Activated CD8-positive, alpha-beta memory T cell treated with anti-CD3 and anti-CD28 coated beads for 48 hours (primary cell): ENCODE results near the gene C1QTNF9B.
"Not testable (repeated sequence)": the region's sequence is repeated elsewhere in the genome, so short reads cannot be mapped to it uniquely, and the experiment has no call there.

Experiments used
- DNase-seq, 3 experiments: peaks; one replicate each; pipeline ENCODE4 v3.0.0-alpha.2; 2020; ENCODE audit warnings: low read depth in 2 of 3, low spot score in 2 of 3

C1QTNF9B gene

DNA sequence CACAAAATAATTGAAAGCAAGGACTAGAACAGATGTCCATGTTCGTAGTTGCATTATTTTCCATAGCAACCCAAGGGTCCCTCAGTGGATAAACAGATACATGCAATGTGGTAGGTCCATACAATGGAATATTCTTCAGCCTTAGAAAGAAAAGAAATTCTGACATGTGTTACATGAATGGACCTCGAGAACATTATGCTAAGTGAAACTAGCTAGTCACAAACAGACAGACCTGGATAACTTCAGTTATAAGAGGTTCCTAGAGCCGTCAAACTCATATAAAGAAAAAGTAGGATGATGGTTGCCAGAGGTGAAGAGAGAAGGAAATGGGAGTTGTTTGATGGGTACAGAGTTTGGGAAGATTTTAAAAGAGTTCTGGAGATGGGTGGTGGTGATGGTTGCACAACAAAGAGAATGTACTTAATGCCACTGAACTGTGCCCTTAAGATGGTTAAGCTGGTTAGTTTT is at the start of gene C1QTNF9B:
Gene C1QTNF9B, minus strand, starts transcription at position 51 of the 468 bp plus-strand sequence.
- not testable (repeated sequence) for DNase-seq

DNA sequence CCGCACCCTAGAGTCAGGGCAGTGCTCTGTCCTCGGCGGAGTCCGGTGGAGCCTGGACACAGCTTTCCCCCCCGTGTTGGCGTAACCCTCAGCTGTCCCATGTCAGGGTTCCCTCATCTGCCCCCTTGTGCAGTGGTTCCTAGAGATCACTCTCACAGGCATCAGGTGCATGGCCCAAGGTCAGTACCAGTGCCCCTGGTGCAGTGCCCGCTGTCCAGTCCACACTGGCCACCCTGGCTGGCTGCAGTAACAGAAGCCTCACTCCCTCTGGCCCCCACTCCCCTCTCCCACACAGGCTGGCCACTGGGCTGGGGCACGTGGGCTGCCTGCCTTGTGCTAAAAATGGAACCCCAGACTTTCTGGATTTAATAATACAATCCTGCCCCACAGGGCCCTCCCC is 49.6 kb upstream of the C1QTNF9B start:
- no peak for DNase-seq

DNA sequence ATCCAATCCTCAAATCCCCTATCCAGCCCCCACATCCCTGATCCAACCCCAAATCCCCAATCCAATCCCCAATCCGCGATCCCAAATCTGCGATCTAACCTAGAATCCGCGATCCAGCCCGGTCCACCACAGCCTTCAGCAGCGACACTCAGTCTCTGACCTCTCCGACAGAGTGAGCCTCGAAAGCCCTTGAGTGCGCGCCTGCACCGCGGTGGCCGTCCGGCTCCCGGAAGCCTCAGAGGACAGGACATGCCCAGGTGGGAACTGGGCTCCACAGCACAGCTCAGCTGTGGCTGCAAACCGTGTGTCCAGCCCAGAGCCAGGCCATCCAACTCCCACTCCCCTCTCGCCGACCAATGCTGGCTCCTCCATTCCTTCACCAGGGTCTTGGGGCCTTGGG is 48.8 kb upstream of the C1QTNF9B start:
- DNase-seq = no peak

DNA sequence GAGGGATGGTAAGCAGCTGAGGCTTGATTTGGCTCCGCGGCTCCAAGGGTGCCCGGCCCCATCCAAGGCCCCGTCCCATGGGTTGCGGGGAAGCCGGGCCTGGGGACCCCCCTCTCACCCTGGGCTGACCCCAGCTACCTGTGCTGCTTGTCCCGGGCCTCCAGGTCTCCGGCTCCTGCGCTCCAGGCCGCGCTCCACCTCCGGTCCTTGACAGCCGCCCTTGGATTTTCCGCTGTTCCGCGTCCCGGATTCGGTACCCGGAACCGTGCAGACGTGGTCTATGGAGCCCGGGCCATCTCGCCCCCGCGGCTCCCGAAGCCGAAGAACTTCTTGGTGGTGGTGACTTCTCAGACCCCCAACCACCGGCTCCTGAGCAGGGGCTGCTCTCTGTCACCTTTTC is 48.3 kb upstream of the C1QTNF9B start:
- no peak for DNase-seq

DNA sequence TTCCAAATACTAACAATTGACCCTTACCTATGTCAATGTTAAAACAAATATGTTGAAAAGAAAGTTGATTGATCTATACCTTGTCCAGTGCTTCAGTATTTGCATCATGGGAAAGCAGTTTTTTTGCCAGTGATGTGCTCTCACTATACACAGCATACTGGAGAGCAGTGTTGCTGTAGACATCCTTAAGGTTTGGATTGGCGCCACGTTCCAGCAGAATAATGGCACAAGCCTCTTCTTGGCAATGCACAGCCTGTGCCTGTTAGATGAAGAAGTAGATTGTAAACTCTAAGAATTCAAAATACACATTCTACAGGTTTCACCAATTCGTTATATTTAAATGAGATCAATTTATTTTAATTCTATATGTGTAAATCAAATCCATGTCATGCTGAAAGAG is 43.9 kb upstream of the C1QTNF9B start:
- no peak for DNase-seq

DNA sequence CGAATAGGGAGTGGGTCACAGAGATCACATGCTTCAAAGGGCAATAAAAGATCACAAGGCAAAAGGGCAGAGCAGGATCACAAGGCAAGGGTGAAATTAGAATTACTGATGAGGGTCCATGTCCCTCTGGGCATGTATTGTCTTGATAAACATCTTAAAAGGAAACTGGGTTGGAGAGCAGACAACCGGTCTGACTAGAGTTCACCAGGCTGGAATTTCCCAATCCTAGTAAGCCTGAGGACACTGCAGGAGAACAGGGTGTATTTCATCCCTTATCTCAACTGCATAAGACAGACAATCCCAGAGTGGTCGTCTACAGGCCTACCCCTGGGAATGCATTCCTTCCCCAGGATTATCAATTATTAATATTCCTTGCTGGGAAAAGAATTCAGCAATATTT is 42.4 kb upstream of the C1QTNF9B start:
- DNase-seq = not testable (repeated sequence)

DNA sequence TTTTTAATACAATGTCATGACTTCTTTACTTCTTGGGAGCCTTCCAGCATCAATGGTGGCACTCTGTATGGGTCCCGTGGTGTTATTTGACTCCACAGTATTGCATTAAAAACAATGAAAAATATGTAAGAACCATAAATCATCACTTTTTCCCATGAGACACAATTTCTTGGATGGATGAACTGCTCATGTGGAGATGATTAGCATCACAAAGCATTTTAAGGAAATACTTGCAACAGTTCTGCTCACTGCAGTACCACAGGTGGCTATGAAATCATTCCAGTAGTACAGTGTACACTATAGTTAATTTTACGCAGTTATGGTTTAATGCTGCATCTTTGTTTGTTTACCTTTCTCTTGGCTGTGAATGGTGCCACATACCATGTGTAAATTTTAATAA is 37.2 kb upstream of the C1QTNF9B start:
- DNase-seq = no peak

DNA sequence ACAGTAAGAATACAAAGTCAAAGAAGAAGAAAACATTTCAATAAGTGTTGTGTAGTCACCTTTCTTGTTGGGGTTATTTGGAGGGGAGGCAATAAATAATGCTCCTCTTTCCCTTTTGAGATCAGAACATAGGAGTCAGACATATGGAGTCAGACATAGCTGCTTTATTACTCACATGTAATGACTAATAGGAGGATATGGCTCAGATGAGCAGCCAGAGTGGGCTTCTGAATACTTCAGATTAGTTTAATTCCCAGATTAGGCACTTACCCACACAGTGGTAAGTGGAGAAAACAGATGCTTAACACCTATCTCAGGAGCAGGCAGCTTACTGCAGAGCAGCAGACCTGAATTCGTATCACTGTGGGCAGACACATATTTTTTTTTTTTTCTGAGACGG is 31.7 kb upstream of the C1QTNF9B start:
- no peak for DNase-seq

DNA sequence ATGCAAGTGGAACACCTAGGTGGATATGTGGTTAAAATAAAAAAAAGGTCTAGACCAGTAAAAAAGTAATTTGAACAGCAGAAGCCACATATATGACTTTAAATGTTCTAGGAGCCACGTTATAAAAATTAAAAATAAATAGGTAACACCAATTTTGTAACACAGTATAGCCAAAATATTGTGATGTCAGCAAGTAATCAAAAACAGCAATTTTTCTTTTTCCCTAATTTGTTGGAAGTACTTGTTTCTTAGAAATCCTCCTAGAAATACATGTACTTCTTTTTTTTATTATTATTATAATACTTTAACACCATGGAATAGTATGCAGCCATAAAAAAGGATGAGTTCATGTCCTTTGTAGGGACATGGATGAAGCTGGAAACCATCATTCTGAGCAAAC is 25.7 kb upstream of the C1QTNF9B start:
- no peak for DNase-seq

DNA sequence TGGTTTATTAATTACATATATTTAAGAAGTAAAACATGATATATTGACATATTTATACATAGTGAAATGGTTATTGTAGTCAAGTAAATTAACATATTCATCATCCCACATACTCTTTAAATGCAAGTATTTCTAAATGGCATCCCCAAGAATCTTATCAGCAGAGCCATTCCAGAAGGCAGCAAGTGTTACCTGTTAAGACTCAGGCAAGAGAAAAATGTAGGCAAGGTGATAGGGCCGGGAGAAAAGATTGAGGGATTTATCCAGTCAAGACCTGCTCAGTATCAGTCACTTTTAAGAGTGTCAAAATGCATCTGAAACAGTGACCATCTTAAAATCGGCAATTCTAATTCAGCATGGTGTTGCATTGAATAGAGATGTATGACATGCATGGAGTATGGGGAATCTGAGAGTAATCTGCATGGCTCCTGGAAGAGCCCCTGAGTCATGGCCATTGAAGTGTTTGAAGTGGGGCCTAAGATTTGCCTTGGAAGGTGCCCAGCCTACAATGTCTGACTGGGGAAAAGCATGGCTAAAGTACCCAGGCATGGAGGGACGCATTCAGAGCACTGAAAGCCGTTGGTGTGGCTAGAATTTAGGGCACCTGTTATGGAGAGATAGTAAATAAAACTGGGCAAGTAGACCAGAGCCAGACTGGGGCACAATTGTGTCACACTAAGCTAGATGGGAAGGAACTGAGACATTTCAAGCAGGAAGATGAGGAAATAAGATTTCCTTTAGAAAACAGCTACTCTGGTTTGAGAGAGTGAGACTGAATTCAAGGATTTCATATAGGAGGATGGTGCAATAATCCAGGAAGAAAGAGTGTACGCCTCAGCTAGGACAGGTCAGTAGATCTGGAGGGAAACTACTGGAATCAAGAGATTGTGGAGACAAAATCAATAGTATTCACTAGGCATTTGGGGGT is 25.0 kb upstream of the C1QTNF9B start:
- no peak for DNase-seq

DNA sequence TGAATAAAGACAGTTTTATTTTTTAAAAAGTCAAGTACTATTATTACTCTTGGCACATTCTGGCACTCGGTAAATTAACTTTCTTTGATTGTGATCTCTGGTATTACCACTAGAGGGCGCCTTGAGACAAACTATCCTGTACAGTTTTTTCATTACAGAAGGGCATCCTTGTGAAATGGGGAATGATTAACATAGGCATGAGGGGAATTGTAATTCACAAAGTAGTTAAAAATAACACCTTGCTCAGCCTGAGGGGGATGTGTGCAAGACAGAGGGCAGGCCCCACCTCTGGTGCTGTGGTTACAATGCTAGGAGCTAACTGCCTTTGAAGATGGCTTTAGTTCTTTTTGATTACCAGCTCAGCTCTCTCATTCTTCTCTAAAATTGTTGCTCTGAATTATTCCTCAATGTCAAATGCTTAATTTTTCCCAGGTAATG is 24.2 kb upstream of the C1QTNF9B start:
- no peak for DNase-seq

DNA sequence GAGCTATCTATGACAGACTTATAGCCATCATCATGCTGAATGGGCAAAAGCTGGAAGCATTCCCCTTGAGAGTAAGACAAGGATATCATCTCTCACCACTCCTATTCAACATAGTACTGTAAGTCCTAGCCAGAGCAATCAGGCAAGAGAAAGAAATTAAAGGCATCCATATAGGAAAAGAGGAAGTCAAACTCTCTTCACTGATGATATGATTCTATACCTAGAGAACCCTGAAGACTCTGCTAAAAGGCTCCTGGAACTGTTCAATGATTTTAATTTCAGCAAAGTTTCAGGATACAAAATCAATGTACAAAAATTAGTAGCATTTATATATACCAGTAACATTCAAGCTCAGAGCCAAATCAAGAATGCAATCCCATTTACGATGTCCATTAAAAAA is 21.7 kb upstream of the C1QTNF9B start:
- DNase-seq = no peak

DNA sequence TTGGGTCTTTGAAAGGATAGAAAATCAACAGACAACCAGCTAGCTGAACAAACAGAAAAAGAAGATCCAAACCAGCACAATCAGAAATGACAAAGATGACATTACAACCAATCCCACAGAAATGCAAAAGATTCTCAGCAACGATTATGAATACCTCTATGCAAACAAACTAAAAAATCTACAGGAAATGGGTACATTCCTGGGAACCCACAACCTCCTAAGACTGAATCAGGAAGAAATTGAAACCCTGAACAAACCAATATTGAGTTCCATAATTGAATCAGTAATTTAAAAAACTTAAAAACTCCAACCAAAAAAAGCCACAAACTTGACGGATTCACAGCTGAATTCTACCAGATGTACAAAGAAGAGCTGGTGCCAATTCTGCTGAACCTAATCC is 20.9 kb upstream of the C1QTNF9B start:
- DNase-seq = no peak

DNA sequence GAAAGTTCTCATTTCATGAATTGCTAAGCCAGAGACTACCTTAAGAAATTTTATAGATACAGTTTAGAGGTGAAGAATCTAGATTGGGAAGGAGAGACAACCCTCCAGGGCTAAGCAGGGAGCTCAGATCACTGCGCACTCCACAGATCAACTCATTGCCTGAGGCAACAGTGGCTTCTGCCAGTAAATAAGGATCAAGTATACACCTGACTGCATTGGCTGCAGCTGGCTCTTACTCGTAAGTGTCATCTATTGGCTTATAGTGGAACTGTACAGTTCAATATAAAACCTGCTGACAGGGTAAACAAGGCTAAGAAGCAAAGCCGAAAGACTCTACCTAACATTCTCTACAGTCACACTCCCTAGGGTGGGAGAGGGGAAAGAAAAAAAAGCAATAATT is 18.0 kb upstream of the C1QTNF9B start:
- DNase-seq = no peak

DNA sequence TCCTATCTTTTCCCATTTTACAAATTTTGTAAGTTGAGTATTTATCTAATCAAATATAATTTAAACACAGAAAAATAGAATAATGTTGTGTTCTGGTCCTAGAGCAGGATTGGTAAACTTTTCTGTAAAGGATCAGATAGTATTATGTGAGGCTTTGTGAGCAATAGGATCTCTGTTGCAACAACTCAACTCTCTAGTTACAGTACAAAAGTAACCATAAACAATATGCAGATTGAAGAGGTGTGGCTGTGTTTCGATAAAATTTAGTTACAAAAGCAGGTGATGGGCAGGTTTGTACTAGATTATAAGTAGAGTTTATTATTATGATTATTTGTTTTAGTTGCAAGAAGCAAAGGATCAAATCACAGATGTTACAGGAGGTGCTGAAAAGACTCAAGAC is 15.2 kb upstream of the C1QTNF9B start:
- DNase-seq = no peak

DNA sequence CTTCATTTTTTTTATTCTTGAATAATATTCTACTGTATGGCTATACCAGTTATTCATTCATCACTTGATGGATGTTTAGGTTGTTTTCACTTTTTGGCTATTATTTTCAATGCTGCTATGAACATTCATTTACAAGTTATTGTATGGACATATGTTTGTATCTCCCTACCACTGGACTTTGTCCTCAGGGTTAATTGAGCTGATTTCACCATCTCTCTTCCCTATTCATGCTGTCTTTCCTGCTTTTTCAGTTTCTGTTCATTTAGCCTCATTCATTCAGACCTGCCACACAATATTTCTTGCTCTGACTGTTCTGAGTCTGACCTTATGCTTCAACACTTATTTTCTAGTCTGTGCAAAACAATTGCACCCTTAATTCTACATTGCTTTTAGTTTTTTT is 12.3 kb upstream of the C1QTNF9B start:
- no peak for DNase-seq

DNA sequence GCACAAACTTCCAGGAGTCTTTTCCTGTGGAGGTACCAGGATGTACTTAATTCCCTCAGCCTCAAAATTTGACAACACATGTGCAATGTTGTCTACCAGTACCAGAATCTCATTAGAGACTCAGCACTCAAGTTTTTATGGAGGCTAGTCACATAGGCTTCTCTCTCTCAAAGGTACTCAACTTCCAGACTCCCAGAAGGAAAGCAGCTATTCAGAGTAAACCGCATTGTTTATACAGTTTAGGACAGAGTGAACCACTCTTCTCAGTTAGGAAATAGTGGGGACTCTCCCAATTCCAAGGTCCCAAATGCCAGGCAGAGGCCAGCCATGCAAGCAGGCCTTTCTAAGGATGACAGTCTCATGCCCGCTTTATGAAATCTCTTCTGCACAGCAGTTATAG is 8.5 kb upstream of the C1QTNF9B start:
- DNase-seq = no peak

DNA sequence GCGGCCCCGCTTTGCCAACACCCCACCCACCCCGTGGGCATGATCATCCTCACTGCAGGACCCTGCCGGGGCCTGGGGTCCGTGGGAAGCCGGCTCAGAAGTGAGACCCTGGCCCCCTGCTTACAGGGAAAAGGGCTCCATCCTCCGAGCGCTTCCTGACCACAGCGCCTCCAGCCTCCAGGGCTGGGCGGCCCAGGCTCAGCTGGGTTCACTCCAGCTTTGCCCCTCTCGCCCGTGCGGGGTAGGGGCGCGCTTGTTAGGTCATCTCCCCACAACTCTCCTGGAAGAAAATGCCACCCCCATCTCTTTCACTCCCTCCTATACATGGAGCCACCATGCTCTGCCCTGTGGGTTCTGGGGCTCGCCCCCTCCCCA is 6.6 kb upstream of the C1QTNF9B start:
- no peak for DNase-seq

DNA sequence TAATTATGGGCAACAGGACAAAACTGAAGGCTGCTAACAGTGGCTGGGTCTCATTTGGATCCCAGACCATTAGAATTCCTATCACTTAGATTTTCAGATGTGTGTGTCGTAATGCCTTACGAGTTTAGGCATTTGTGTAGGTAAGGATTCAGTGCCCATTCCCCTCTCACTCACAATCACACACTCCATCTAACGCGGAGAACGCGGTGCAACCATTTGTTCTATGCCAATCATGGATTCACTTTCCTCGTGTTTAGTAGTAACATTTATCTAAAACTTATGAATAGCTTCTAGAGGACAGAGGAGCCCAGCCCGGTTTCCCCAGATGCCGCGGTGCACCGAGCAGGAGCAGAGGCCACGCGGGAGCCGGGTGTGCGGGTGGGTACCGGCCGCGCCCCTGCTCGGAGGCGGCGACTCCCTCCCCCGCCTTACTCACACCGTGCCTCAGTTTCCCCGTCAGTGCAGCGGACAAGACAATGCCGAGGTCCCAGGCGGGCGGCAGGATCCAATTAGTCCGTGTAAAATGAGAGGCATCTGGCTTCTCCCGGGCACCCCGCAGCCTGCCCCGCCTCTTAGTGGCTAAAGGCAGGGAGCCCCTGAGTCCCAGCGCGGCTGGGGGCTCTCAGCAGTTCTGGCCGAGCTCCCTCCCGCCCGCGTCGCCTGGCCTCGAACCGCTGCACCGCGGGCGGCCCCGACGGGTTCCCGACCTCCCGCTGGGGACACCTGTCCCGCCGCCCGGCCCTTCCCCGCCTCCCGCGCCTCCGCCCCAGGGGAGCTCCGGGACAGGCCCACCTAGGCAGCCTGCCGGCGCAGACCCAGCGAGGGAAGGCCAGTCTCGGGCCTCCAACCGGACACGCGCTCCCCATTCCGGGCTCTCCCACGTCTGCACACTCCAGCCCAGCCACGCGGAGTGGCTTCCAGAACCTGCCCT is 5.9 kb upstream of the C1QTNF9B start:
- DNase-seq = no peak

DNA sequence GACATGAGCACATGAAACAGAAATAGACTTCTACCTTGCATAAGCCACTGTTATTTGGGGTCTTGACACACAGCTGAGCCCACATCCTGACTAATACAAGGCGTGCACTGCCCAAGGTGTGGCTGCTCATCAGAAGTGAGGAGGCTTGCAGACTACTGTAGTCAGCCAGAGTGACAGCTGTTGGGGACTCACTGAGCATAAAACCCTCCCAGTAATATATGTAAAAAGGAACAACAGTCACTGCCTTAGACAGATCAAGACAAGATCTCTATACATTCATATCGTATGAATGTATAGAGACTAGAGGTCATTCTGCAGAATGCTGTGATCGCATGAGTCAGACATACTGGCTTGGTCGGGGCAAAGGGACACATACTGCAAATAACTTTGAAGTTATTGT is 4.1 kb upstream of the C1QTNF9B start:
- DNase-seq = no peak

DNA sequence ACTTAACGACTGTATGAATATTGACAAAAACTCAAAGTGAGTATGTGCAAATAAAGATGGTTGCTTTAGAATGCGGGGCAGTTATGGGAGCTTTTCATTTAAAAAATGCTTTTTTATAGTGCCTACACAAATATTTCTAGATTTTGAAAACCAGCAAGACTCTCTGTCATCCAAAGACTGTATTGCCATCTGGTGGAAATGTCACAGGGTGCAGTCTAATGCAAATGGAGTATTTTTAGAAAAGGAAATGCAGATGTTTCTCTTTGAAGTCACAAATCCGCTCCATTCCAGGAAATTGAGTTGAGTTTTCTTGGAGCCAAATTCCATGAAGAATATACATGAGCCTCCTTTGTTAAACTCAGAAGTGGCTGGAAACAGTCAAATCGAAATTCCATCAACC is 2.3 kb upstream of the C1QTNF9B start:
- no peak for DNase-seq

DNA sequence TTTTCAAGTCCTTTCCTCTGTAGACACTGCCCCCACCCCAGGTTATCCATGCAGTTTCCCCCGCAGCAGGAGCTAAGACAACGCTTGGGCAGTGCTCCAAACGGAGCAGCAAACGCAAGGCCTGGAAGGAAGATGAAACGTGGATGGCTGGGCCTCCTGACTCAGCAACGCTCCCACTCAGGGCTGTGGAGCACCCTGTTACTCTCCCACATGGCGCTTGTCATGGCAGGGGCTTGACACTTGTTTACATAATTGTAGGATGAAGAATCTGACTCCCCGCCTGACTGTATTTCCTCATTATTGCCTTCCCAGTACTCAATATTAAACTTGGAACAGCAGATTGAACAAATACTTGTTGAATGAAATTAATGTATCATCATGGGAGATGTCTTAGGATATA is 799 bp upstream of the C1QTNF9B start:
- no peak for DNase-seq
